AG09319 (cell line): ENCODE results near the gene GAS6.

Source experiments
- DNase-seq: peaks from one replicate; pipeline ENCODE4 v3.0.0-alpha.2; 2010; ENCODE audit warnings: low read depth; ENCODE audit errors: extremely low read depth
- CTCF ChIP-seq: IDR thresholded peaks from 2 replicates; pipeline ENCODE4 v1.5.1; 2011; ENCODE audit warnings: low read depth, mild to moderate bottlenecking, inconsistent platforms, low read length, moderate library complexity

GAS6 gene

GRCh38 chr13:113819731-113820715 is 43.9 kb downstream of the GAS6 start:
- TF ChIP-seq CTCF, result no peak

GRCh38 chr13:113819341-113819730 is 44.5 kb downstream of the GAS6 start:
- no peak for TF ChIP-seq CTCF

More at GRCh38 chr13:113819731-113820715, 43.9 kb downstream of the GAS6 start:
- no peak for DNase-seq

GRCh38 chr13:113818700-113819295 is 45.1 kb downstream of the GAS6 start:
- no peak for DNase-seq
- TF ChIP-seq CTCF, result no peak

More at GRCh38 chr13:113819341-113819730, 44.5 kb downstream of the GAS6 start:
- no peak for DNase-seq

GRCh38 chr13:113817860-113818691 is 45.8 kb downstream of the GAS6 start:
- no peak for DNase-seq
- no peak for TF ChIP-seq CTCF

- DNase-seq, result no peak
- TF ChIP-seq CTCF, result peak; percentile 86
Observed at GRCh38 chr13:113816946-113817859, 46.7 kb downstream of the GAS6 start.

GRCh38 chr13:113816254-113816929 is 47.5 kb downstream of the GAS6 start:
- no peak for DNase-seq
- no peak for TF ChIP-seq CTCF
